ENCODE data around the gene RFLNA.

The RFLNA gene

DNA sequence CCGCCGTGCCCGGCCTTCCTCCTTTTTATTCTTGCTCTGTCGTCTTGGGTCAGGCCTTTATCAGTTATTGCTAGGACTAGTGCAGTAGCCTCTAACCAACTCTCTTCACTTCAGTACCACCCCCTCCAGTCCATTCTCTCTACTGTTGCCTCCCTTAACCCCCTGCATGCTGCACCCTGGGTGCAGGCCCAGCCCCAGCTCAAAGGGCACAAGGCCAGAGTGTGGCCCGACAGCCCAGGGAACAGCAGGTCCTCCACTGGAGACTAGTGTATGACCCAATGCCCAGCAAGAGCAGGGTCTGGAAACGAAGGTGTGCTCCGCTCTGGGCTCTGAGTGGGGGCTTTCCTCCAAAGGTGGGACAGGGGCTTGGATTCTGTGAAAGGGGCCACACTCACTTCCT is 30.0 kb upstream of the RFLNA start:
- no peak for DNase-seq
- Histone ChIP-seq H3K4me1 (ENCODE audit: control insufficient read depth, insufficient read depth, low read length, poor library complexity, severe bottlenecking) (no peaks in the 10 kb centered on the region), H3K36me3 (ENCODE audit: control insufficient read depth, insufficient read depth, low read length) (no peaks in the 10 kb centered on the region), H3K4me3 (ENCODE audit: insufficient read depth, low read depth, low read length, poor library complexity, severe bottlenecking) (no peak overlapping the region), H3K27me3 (replicated peaks; ENCODE audit: control insufficient read depth, insufficient read depth, low read length, poor library complexity, severe bottlenecking) (no peaks in the 10 kb centered on the region), H3K27ac (ENCODE audit: insufficient read depth, low read length, poor library complexity, severe bottlenecking) (no peak overlapping the region), H3K9me3 (ENCODE audit: control insufficient read depth, low read length) (no peaks in the 10 kb centered on the region)

DNA sequence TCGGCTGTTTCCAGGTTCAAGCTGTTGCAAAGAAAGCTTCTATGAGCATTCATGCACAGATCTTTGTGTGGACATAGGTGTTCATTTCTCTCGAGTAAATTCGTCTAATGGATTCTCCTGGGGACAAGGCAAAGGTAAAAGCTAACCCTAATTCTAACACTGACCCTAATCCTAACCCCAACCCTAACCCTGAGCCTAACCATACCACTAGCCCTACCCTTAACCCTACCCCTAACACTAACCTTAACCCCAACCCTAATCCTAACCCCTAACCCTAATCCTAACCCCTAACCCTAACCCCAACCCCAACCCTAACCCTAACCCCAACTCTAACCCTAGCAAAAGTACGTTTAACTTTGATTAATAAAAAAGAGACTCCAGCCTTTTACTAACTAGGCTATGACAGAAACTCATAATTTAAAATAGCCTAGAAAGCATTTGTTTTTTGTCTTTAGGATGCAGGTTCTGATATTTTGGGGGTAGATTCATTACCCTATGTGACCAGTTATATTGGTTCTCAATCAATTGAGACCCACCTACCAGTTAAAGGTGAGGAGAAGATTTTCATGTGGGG is 27.6 kb upstream of the RFLNA start:
- Histone ChIP-seq H3K9me3 (ENCODE audit: control insufficient read depth, low read length) (no peaks in the 10 kb centered on the region), H3K36me3 (ENCODE audit: control insufficient read depth, insufficient read depth, low read length) (no peaks in the 10 kb centered on the region), H3K4me3 (ENCODE audit: insufficient read depth, low read depth, low read length, poor library complexity, severe bottlenecking) (no peak overlapping the region), H3K27ac (ENCODE audit: insufficient read depth, low read length, poor library complexity, severe bottlenecking) (no peak overlapping the region), H3K4me1 (ENCODE audit: control insufficient read depth, insufficient read depth, low read length, poor library complexity, severe bottlenecking) (no peaks in the 10 kb centered on the region), H3K27me3 (replicated peaks; ENCODE audit: control insufficient read depth, insufficient read depth, low read length, poor library complexity, severe bottlenecking) (no peaks in the 10 kb centered on the region)
- no peak for DNase-seq

- Histone ChIP-seq H3K27ac (ENCODE audit: insufficient read depth, low read length, poor library complexity, severe bottlenecking) (no peak overlapping the region), H3K9me3 (ENCODE audit: control insufficient read depth, low read length) (no peaks in the 10 kb centered on the region)
- no peak for DNase-seq
Measured at GRCh38 chr12:124270671-124271070, 24.2 kb upstream of the RFLNA start.

DNA sequence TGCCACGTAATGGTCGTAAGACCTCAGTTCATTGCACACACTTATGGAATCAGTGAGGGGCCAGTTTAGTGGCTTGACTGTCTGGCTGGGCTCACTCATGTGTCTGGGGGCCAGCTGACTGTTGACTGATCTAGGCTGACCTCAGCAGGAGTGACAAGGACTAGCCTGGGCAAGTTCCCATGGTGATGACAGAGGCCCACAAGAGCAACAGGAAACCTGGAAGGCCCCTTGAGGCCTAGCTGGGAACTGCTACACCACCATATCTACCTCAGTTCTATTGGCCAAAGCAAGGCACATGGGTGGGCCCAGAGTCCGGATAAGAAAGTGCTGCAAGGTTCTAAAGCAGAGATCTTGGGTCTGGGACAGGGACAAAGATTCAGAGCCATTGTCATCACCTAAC is 21.3 kb upstream of the RFLNA start:
- Histone ChIP-seq H3K27me3 (replicated peaks; ENCODE audit: control insufficient read depth, insufficient read depth, low read length, poor library complexity, severe bottlenecking) (no peaks in the 10 kb centered on the region), H3K4me1 (ENCODE audit: control insufficient read depth, insufficient read depth, low read length, poor library complexity, severe bottlenecking) (no peaks in the 10 kb centered on the region), H3K9me3 (ENCODE audit: control insufficient read depth, low read length) (no peaks in the 10 kb centered on the region), H3K4me3 (ENCODE audit: insufficient read depth, low read depth, low read length, poor library complexity, severe bottlenecking) (no peak overlapping the region), H3K27ac (ENCODE audit: insufficient read depth, low read length, poor library complexity, severe bottlenecking) (no peak overlapping the region), H3K36me3 (ENCODE audit: control insufficient read depth, insufficient read depth, low read length) (no peaks in the 10 kb centered on the region)
- DNase-seq: no peak

More at GRCh38 chr12:124270671-124271070, 24.2 kb upstream of the RFLNA start:
- H3K4me3 ChIP-seq (ENCODE audit: insufficient read depth, low read depth, low read length, poor library complexity, severe bottlenecking): no peak overlapping the region
- H3K27me3 ChIP-seq (replicated peaks; ENCODE audit: control insufficient read depth, insufficient read depth, low read length, poor library complexity, severe bottlenecking): no peaks in the 10 kb centered on the region
- H3K36me3 ChIP-seq (ENCODE audit: control insufficient read depth, insufficient read depth, low read length): no peaks in the 10 kb centered on the region
- H3K4me1 ChIP-seq (ENCODE audit: control insufficient read depth, insufficient read depth, low read length, poor library complexity, severe bottlenecking): no peaks in the 10 kb centered on the region

DNA sequence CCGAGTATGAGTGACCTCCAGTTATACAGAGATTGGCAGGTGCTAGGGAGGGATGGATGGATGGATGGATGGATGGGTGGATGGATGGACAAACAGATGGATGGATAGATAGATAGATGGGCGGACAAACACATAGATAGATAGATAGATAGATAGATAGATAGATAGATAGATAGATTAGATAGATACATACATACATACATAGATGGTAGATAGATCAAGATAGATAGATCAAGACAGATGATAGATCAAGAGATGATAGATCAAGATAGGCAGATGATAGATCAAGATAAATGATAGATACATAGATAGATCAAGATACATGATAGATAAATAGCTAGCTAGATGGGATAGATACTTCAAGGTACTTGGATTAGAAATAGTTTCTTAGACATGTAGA is 18.6 kb upstream of the RFLNA start:
- H3K9me3 ChIP-seq (ENCODE audit: control insufficient read depth, low read length): no peaks in the 10 kb centered on the region
- no peak overlapping the region for H3K4me3 ChIP-seq (ENCODE audit: insufficient read depth, low read depth, low read length, poor library complexity, severe bottlenecking)
- H3K27ac ChIP-seq (ENCODE audit: insufficient read depth, low read length, poor library complexity, severe bottlenecking): no peak overlapping the region
- H3K4me1 ChIP-seq (ENCODE audit: control insufficient read depth, insufficient read depth, low read length, poor library complexity, severe bottlenecking): no peaks in the 10 kb centered on the region
- H3K27me3 ChIP-seq (replicated peaks; ENCODE audit: control insufficient read depth, insufficient read depth, low read length, poor library complexity, severe bottlenecking): no peaks in the 10 kb centered on the region
- DNase-seq: no peak
- no peaks in the 10 kb centered on the region for H3K36me3 ChIP-seq (ENCODE audit: control insufficient read depth, insufficient read depth, low read length)

DNA sequence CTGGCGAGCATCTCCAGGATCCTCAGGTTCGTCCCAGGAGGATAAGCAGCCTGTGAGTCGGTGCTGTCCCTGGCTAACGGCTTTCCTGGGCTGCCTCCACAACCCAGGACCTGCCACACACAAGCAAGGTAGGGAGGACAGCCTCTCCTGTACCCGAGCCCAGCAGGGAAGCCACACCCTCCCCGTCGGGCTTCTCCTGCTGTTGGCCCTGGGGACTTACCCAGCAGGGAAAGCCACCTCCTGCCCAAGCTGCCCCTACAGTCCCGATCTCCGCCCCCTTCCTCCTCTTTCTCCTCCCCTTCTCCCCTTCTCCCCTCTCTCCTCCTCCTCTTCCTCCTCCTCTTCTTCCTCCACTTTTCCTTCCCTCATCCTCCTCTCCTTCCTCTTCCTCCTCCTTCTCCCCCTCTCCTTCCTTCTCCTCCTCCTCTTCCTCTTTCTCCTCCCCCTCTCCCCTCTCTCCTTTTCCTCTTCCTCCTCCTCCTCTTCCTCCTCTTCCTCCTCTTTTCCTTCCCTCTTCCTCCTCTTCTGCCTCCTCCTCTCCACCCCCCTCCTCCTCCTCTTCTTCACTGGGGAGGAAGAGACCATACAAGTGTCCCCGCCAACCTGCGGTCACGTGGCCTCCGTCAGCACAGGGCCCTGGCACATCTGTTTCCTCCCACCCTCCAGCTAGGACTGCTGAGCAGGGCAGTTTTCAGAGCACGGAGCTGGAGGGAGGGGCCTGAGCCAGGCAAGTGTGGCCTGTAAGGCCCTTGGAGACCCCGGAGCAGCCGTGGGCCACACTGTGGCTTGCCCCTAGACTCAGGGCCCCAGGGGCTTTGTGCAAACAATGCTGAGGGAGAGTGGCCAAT is 17.3 kb upstream of the RFLNA start:
- Histone ChIP-seq H3K9me3 (ENCODE audit: control insufficient read depth, low read length) (no peaks in the 10 kb centered on the region), H3K27me3 (replicated peaks; ENCODE audit: control insufficient read depth, insufficient read depth, low read length, poor library complexity, severe bottlenecking) (no peaks in the 10 kb centered on the region), H3K36me3 (ENCODE audit: control insufficient read depth, insufficient read depth, low read length) (no peaks in the 10 kb centered on the region), H3K4me1 (ENCODE audit: control insufficient read depth, insufficient read depth, low read length, poor library complexity, severe bottlenecking) (no peaks in the 10 kb centered on the region), H3K27ac (ENCODE audit: insufficient read depth, low read length, poor library complexity, severe bottlenecking) (no peak overlapping the region), H3K4me3 (ENCODE audit: insufficient read depth, low read depth, low read length, poor library complexity, severe bottlenecking) (no peak overlapping the region)
- DNase-seq: no peak

- no peak overlapping the region for H3K27ac ChIP-seq (ENCODE audit: insufficient read depth, low read length, poor library complexity, severe bottlenecking)
- no peaks in the 10 kb centered on the region for H3K9me3 ChIP-seq (ENCODE audit: control insufficient read depth, low read length)
- no peaks in the 10 kb centered on the region for H3K4me1 ChIP-seq (ENCODE audit: control insufficient read depth, insufficient read depth, low read length, poor library complexity, severe bottlenecking)
- H3K27me3 ChIP-seq (replicated peaks; ENCODE audit: control insufficient read depth, insufficient read depth, low read length, poor library complexity, severe bottlenecking): no peaks in the 10 kb centered on the region
- no peaks in the 10 kb centered on the region for H3K36me3 ChIP-seq (ENCODE audit: control insufficient read depth, insufficient read depth, low read length)
- DNase-seq: no peak
- no peak overlapping the region for H3K4me3 ChIP-seq (ENCODE audit: insufficient read depth, low read depth, low read length, poor library complexity, severe bottlenecking)
Measured at GRCh38 chr12:124278389-124279101, 16.3 kb upstream of the RFLNA start.

DNA sequence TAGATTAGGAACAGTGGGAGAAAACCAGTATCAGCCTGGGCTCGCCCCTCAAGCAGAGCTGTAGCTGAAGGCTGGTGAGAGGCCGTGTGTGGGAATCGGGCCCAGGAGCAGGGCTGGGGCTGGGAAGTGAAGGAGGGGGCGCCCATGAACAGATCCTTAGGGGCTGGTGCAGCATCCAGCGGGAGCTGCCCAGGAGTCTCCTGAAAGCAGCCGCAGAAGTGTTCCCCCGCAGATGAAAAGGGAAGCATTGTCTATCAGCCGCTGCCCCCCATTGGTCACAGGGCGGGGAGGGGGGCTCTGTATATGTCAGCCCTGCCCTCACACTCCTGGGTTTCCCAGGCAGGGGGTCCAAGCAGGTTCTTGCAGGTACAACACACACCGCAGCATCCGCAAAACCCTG is 15.6 kb upstream of the RFLNA start:
- Histone ChIP-seq H3K4me3 (ENCODE audit: insufficient read depth, low read depth, low read length, poor library complexity, severe bottlenecking) (no peak overlapping the region), H3K36me3 (ENCODE audit: control insufficient read depth, insufficient read depth, low read length) (no peaks in the 10 kb centered on the region), H3K27me3 (replicated peaks; ENCODE audit: control insufficient read depth, insufficient read depth, low read length, poor library complexity, severe bottlenecking) (no peaks in the 10 kb centered on the region), H3K4me1 (ENCODE audit: control insufficient read depth, insufficient read depth, low read length, poor library complexity, severe bottlenecking) (no peaks in the 10 kb centered on the region), H3K27ac (ENCODE audit: insufficient read depth, low read length, poor library complexity, severe bottlenecking) (no peak overlapping the region), H3K9me3 (ENCODE audit: control insufficient read depth, low read length) (no peaks in the 10 kb centered on the region)
- DNase-seq: no peak

GRCh38 chr12:124279846-124280360 is 15.0 kb upstream of the RFLNA start:
- no peak for DNase-seq
- Histone ChIP-seq H3K4me1 (ENCODE audit: control insufficient read depth, insufficient read depth, low read length, poor library complexity, severe bottlenecking) (no peaks in the 10 kb centered on the region), H3K36me3 (ENCODE audit: control insufficient read depth, insufficient read depth, low read length) (no peaks in the 10 kb centered on the region), H3K27ac (ENCODE audit: insufficient read depth, low read length, poor library complexity, severe bottlenecking) (no peak overlapping the region), H3K27me3 (replicated peaks; ENCODE audit: control insufficient read depth, insufficient read depth, low read length, poor library complexity, severe bottlenecking) (no peaks in the 10 kb centered on the region), H3K9me3 (ENCODE audit: control insufficient read depth, low read length) (peaks cover 4% of the 10 kb centered on the region), H3K4me3 (ENCODE audit: insufficient read depth, low read depth, low read length, poor library complexity, severe bottlenecking) (no peak overlapping the region)

DNA sequence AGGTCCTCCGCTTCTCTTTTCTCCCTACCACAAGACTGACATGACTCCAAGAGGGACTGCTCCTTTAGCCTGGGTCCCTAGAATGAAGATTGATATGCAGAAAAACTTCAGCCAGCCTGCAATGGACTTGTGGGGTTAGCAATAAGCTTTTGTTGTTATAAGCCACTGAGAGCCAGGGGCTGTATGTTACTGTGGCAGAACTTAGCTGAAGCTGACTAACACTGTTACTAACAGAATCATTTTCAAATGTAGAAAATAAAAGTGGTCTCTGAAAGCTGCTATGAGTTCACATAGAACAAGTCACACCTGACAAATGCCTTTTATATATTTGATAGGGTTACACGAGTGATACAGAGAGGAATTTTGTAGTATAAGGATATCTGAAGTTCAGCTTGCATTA is 13.6 kb upstream of the RFLNA start:
- H3K36me3 ChIP-seq (ENCODE audit: control insufficient read depth, insufficient read depth, low read length): no peaks in the 10 kb centered on the region
- H3K4me3 ChIP-seq (ENCODE audit: insufficient read depth, low read depth, low read length, poor library complexity, severe bottlenecking): no peak overlapping the region
- H3K27me3 ChIP-seq (replicated peaks; ENCODE audit: control insufficient read depth, insufficient read depth, low read length, poor library complexity, severe bottlenecking): no peaks in the 10 kb centered on the region
- DNase-seq: no peak
- peaks cover 5% of the 10 kb centered on the region for H3K9me3 ChIP-seq (ENCODE audit: control insufficient read depth, low read length)
- H3K4me1 ChIP-seq (ENCODE audit: control insufficient read depth, insufficient read depth, low read length, poor library complexity, severe bottlenecking): no peaks in the 10 kb centered on the region
- no peak overlapping the region for H3K27ac ChIP-seq (ENCODE audit: insufficient read depth, low read length, poor library complexity, severe bottlenecking)

Data from effector memory CD4-positive, alpha-beta T cell (primary cell).